ENCODE measurements around the gene PROX2.

Gene PROX2, protein sequence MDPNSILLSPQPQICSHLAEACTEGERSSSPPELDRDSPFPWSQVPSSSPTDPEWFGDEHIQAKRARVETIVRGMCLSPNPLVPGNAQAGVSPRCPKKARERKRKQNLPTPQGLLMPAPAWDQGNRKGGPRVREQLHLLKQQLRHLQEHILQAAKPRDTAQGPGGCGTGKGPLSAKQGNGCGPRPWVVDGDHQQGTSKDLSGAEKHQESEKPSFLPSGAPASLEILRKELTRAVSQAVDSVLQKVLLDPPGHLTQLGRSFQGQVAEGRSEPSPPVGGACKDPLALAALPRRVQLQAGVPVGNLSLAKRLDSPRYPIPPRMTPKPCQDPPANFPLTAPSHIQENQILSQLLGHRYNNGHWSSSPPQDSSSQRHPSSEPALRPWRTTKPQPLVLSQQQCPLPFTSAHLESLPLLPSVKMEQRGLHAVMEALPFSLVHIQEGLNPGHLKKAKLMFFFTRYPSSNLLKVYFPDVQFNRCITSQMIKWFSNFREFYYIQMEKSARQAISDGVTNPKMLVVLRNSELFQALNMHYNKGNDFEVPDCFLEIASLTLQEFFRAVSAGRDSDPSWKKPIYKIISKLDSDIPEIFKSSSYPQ
- long read RNA-seq, donor 1: 0 reads
- long read RNA-seq, donor 2: 0 reads
- long read RNA-seq, donor 3: 0 reads
- long read RNA-seq, donor 4: 0 reads
- long read RNA-seq, donor 5: 0 reads
- long read RNA-seq, donor 6: 0 reads
- long read RNA-seq, donor 7: 0 reads
- long read RNA-seq, donor 8: 0 reads

- DNase-seq: no peak
These were observed at the start of gene PROX2 for GRCh38 chr14:74875941-74876913. Gene PROX2 (minus strand): TSS chr14:74876145. CDS start chr14:74863834, 12,311 bp downstream.

DNA sequence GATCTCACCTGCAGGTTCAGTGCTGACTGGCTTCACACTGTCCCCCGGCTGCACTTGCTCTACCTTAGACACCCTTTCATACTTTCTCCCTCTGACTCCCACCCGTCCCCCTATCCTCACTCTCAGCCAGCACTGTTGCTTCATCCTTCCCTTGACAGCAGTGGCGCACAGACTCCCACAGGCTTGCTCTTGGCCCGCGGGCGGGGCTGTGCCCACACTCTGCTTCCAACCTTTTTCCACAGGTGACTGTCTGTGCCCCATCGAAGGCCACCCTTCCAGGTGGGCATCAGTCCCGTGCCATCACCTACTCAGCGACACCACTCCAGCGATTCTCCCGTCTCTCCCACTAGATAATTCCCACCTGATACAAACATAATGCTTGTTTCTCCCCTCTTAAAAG is 48.1 kb upstream of the PROX2 start:
- DNase-seq: no peak

DNA sequence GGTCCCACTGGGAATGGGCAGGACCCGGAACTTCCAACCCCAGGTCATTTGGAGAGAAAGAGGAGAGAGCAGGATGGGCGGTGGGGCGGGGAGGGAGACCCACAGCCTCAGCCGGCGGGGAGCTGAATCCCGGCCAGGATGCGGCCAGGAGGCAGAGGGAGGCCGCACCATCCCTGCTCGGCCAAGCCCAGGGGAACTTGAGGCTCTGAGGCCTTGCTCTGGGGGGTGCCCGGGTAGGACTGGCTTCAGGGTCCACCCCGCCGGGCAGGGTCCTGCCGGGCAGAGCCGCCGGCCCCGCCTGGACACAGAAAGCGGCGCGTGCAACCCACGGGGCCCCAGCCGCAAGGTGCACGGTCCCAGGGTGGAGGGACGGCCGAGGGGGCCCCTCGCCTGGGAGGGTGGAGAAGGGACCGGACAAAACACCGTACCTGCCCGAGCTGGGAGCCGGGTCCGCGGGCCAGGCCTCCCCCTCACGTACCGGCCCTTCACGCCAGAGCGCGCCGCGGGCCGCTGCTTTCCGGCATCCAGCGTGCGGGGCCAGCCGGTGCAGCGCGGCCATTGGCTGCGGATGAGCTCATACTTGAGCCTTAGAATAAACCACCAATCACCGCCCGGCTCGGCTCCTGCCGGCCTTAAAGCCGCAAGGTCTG is 46.9 kb upstream of the PROX2 start, which contains the start of gene RPS6KL1:
Gene RPS6KL1 (minus strand): TSS at position 509 of the 650 bp plus-strand sequence. CDS start 1,719 bp downstream, outside the sequence.
- DNase-seq: peak; percentile 69

GRCh38 chr14:74921987-74922751 is 46.2 kb upstream of the PROX2 start:
- no peak for DNase-seq

- DNase-seq: no peak
These were observed 45.2 kb upstream of the PROX2 start for GRCh38 chr14:74921053-74921620.

DNA sequence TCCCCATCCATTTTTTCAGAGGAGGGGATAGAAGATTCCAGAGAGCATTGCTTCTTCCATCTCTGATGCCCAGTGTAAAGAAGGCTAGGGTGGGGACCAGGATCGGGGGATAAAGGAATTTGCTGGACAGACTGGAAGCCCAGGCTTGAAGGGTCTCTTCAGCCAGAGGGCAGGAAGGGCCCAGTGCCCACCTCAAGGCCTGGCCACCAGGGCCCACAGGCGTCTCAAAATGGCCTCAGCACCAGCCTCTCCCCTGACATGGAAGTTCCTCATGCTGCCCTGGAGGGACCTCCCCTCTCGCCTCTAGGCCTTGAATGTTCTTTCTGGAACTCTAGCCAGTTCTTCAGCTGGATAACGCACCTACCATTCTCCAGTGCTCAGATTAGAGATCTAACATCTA is 44.3 kb upstream of the PROX2 start:
- no peak for DNase-seq

DNA sequence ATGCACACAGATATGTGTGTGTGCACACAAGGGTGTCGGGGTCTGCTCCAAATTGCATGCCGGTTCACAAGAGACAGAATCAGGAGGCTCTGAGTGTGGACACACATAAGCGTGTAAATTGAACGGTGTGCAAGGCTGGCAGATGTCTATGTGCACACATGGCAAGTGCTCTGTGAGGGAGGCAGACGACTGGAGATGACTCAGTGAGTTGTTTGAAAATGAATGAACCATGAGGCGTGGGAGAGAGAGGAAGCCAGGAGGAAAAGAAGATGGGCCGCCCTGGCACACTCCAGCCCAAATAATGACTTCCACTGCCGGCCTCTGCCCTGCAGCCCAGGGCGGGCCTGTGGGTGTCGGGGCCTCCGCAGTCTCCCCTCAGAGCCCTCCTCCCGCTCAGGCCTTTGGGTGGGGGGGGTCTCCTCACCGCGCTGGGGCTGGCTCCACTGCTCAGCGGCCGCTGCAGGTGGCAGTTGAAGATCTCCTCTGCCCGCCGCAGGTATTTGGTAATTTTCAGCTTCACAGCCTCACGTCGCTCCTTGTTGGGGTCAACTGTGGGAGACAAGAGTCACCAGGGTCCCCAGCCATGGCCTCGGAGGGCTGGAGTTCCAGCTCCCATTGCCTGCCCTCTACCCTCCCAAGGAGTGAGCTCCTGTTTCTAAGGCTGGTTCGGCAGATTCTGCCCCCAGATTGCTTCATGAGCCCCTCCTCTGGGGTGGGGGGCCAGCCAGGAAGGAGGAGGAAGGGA is 43.6 kb upstream of the PROX2 start:
- no peak for DNase-seq

DNA sequence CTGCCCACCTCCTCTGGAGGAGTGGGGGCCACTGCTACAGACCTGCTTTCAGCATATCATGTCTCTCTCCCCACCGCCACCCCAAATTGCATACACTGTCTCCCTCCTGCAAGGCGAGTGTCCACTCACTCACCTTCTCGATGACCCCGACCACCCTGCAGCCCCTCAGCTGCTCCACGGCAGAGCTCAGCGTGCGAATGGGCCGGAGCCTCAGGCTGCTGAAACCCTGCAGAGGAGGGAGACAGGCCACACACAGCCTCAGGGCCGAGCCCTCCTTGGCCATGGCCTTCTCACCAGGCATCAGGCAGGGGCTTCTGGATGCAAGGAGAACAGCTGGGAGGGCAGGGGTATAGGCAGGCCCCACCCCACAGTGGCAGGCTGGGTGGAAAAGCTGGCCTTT is 42.4 kb upstream of the PROX2 start:
- no peak for DNase-seq

GRCh38 chr14:74917646-74918081 is 41.7 kb upstream of the PROX2 start:
- no peak for DNase-seq

- no peak for DNase-seq
These were observed 41.2 kb upstream of the PROX2 start for GRCh38 chr14:74917178-74917543.

DNA sequence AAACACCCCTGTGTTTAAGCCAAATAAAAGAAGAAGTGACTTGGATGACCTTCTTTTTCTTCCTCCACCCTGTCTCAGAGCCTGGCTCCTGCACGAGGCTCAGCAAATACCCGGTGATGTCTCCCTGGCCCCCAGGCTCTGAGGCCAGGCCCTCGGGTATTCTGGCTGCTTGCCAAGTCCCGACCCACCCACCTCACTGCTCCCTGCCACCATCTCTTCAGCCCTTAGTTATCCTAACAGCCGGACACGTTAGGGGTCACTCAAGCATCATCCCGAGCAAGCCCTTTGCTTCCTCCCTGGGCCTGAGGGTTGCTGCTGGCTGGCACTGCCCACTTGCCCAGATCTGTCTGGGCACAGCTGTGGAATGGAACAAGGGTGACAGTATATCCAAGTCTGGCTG is 39.9 kb upstream of the PROX2 start:
- DNase-seq: no peak

DNA sequence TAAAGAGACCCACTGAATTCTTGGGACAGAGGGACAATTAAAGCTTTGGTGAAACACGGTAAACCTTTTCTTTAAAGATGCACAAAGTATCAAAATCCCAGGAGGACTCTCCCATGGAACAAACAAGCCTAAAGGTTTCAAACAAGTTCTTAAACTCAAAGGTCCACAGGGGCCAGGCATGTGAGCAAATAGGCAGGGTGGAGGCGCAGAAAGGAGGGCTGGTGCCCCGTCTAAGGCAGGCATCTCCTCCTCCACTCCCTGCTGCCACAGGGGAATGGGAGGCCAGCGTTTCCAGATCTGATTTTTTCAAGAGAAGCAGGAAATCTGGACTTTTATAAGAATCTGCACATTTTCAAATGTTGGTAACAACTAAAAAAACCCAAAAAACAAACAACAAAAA is 39.5 kb upstream of the PROX2 start:
- no peak for DNase-seq

DNA sequence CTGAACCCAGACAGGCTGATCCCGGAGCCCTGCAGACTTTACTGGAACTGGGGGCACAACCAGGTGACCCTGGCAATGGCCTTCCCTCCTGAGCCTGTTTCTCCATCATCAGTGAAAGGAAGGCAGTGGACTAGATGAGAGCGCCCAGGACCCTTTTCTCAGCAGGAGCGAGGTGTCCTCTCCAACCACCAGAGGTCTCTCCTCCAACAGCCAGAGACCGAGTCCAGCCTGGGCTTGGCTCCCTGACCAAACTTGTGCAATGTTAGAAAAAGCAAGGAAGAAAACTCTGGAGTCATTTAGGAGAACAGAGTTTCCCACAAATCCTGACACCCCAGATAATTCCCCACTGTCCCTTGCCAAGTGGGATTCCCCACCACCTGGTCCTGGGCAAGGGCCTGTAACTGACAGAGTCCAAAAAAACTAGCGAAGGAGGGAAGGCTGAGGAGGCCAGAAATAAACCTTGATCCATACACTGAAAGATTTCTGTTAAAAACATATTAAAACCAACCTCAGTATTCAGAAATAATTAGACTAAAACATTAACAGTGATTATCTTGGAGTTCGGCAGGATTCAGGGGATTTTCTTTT is 38.1 kb upstream of the PROX2 start:
- DNase-seq: no peak

DNA sequence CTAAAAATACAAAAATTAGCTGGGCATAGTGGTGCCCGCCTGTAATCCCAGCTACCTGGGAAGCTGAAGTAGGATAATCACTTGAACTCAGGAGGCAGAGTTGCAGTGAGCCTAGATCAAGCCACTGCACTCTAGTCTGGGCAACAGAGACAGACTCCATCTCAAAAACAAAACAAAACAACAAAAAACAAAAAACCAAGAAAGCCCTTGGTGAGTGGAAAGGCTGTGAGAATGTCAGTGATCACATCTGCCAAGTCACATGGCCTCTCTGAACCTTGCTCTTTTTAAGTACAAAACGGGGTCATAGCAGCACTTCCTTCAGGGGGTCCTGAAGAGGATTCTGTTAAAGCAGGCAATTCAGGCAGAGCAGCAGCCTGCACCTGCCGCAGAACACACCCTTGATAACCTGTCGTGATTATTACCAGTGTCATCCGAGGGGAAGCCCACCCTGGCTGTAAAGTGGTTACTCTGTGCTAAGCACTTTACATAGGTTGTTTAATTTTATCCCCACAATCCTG is 37.5 kb upstream of the PROX2 start:
- no peak for DNase-seq

DNA sequence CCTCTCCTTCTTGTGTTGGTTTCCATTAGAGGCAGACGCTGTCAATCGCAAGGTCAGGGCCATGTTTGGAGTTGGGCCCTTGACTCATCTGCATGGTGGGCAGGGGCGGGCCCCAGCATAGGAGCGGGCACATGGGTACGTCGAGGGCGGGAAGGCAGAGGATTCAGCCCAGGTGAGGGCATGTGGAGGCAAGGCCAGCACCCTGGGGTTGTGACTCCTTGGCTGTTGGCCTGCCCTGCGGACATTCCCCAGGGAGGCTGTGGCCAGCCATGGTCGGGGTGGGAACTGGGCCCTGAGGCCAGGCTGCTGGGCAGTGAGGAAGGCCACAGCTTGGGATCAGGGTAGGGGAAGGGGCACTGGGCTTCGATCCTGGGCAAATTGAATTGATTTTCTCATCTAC is 36.9 kb upstream of the PROX2 start:
- DNase-seq: no peak

DNA sequence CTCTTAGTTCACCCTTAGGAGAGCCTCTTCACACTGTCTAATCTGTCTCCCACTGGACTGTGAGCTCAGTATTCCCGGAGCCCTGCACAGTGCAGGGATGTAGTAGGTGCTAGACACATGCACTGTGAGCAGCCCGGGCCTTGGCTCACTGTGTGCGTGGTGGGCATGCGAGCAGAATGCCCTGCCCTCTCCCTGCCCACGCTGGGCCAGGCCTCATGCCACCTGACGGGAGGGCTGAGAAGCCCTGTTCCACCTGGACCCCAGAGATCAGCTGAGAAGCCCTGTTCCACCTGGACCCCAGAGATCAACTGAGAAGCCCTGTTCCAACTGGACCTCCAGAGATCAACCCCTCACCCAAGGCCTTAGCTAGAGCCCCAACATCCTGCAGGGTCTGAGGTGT is 36.2 kb upstream of the PROX2 start:
- DNase-seq: no peak

DNA sequence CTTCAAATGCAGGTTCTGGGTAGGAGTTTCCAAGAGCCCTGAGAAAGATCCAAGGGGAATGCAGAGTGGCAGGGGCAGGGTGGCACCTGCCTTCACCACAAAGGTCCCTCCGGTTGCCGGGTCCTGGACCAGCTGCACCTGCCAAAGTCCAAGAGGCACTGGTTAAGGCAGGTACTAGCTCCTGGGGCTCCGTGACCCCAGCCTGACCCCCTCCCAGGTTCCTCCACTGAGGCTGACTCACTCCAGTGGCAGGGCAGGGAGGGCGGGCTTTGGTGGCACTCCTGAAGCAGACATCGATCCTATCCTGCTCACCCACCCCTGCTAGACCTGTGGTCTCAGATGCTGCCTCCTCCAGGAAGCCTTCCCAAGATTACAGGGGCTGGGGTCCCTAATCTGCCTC is 35.8 kb upstream of the PROX2 start:
- no peak for DNase-seq

GRCh38 chr14:74911221-74911620 is 35.3 kb upstream of the PROX2 start:
- DNase-seq: no peak

GRCh38 chr14:74910556-74910955 is 34.6 kb upstream of the PROX2 start:
- DNase-seq: no peak
